Endodermal cell (in vitro differentiated cells): ENCODE data around the gene CLIP1. TPM values are rescaled to one million over a fixed set of nuclear protein-coding genes. Genes with fewer than 3 reads are reported as not detected.

Source experiments
- DNase-seq: peaks from one replicate; pipeline ENCODE4 v3.0.0-alpha.2; 2017
- H3K27ac ChIP-seq: 2 replicates; pipeline ENCODE4 v1.5.1; 2013; ENCODE audit warnings: mild to moderate bottlenecking, low read depth, low read length, moderate library complexity
- H3K27me3 ChIP-seq: 2 replicates; pipeline ENCODE4 v1.6.1; 2013; ENCODE audit warnings: mild to moderate bottlenecking, low read length, moderate library complexity; ENCODE audit not compliant: insufficient read depth, control insufficient read depth, poor library complexity, severe bottlenecking
- H3K36me3 ChIP-seq: 2 replicates; pipeline ENCODE4 v1.7.0; 2013; ENCODE audit warnings: mild to moderate bottlenecking, low read length, moderate library complexity; ENCODE audit not compliant: control insufficient read depth, insufficient read depth
- H3K4me1 ChIP-seq: one replicate; pipeline ENCODE4 v1.7.0; 2013; ENCODE audit warnings: low read length; ENCODE audit not compliant: control insufficient read depth, insufficient read depth
- H3K4me3 ChIP-seq: 2 replicates; pipeline ENCODE4 v1.5.1; 2013; ENCODE audit warnings: mild to moderate bottlenecking, low read length, moderate library complexity
- H3K9ac ChIP-seq: 2 replicates; pipeline ENCODE4 v1.6.1; 2013; ENCODE audit warnings: mild to moderate bottlenecking, low read length, moderate library complexity; ENCODE audit not compliant: poor library complexity, severe bottlenecking; ENCODE audit errors: extremely low read depth
- H3K9me3 ChIP-seq: 2 replicates; pipeline ENCODE4 v1.6.1; 2013; ENCODE audit warnings: mild to moderate bottlenecking, low read length, moderate library complexity; ENCODE audit not compliant: control insufficient read depth
- H3K27ac Mint-ChIP-seq: 2 replicates; pipeline ENCODE4 v1.8.0; 2020; ENCODE audit warnings: mixed read lengths
- H3K27me3 Mint-ChIP-seq: 2 replicates; pipeline ENCODE4 v1.8.0; 2021; ENCODE audit warnings: mild to moderate bottlenecking, mixed read lengths; ENCODE audit not compliant: insufficient read depth
- H3K36me3 Mint-ChIP-seq: 2 replicates; pipeline ENCODE4 v1.8.0; 2020; ENCODE audit warnings: low read depth, mixed read lengths
- H3K4me1 Mint-ChIP-seq: 2 replicates; pipeline ENCODE4 v1.8.0; 2020; ENCODE audit warnings: mixed read lengths
- H3K4me3 Mint-ChIP-seq: 2 replicates; pipeline ENCODE4 v1.8.0; 2020; ENCODE audit warnings: mild to moderate bottlenecking, moderate library complexity, mixed read lengths
- H3K9me3 Mint-ChIP-seq: 2 replicates; pipeline ENCODE4 v1.8.0; 2020; ENCODE audit warnings: mild to moderate bottlenecking, mixed read lengths
- CTCF ChIP-seq: fragments of 200-600 bp; sonication (generic); conservative IDR thresholded peaks from 2 replicates; pipeline ENCODE4 v1.5.0; 2021; ENCODE audit warnings: antibody characterized with exemption, mild to moderate bottlenecking
- WGBS, 2 experiments: methylation state at CpG; one replicate each; pipeline versions ENCODE4 v1.1.5 to v1.1.7; 2013; ENCODE audit warnings: missing lambda C conversion rate in 2 of 2, mixed read lengths in 1 of 2; ENCODE audit not compliant: insufficient coverage in 1 of 2, insufficient read length in 1 of 2; 5-methylcytosine and 5-hydroxymethylcytosine counted together
- total RNA-seq, 2 donors: library from RNA; stranded (reverse); fragmentation: NEBNext Ultra II Directional in 1 of 2; extraction: Animal tissue kit (Norgen Biotek cat#: 25700) in 1 of 2; gene quantifications; 2 replicates in 1 of 2; 3 replicates in 1 of 2; pipeline ENCODE4 v1.2.1, GENCODE V29; 2021

The CLIP1 gene
- total RNA-seq, 2 donors from 2014 or later: 56.5 to 65.1 TPM

- no peak overlapping the region for H3K9ac ChIP-seq
- Mint-ChIP-seq H3K4me3 (no peak overlapping the region), H3K9me3 (no peaks in the 10 kb centered on the region), H3K27ac (no peak overlapping the region), H3K36me3 (peaks cover 36% of the 10 kb centered on the region), H3K4me1 (no peaks in the 10 kb centered on the region), H3K27me3 (no peaks in the 10 kb centered on the region)
- H3K4me1 ChIP-seq: no peaks in the 10 kb centered on the region
- H3K27ac ChIP-seq: no peak overlapping the region
- no peaks in the 10 kb centered on the region for H3K9me3 ChIP-seq
- peaks cover 19% of the 10 kb centered on the region for H3K36me3 ChIP-seq
- TF ChIP-seq CTCF: no peak
- 97 to 99% methylated on average over 6 to 8 of the region's 8 CpGs for WGBS, 2 experiments
- DNase-seq: peak; percentile 19
- H3K27me3 ChIP-seq: no peaks in the 10 kb centered on the region
- H3K4me3 ChIP-seq: no peak overlapping the region
These were observed 131.0 kb downstream of the CLIP1 start for GRCh38 chr12:122291431-122291830.

GRCh38 chr12:122283680-122284079 is 138.8 kb downstream of the CLIP1 start:
- DNase-seq: no peak
- peaks cover 31% of the 10 kb centered on the region for H3K36me3 ChIP-seq
- H3K9me3 ChIP-seq: no peaks in the 10 kb centered on the region
- no peak overlapping the region for H3K4me3 ChIP-seq
- Mint-ChIP-seq H3K9me3 (no peaks in the 10 kb centered on the region), H3K4me1 (peaks cover 5% of the 10 kb centered on the region), H3K27me3 (no peaks in the 10 kb centered on the region), H3K36me3 (peaks cover 18% of the 10 kb centered on the region), H3K27ac (no peak overlapping the region), H3K4me3 (no peak overlapping the region)
- 95 to 100% methylated on average over 3 to 5 of the region's 5 CpGs for WGBS, 2 experiments
- no peaks in the 10 kb centered on the region for H3K27me3 ChIP-seq
- no peak overlapping the region for H3K9ac ChIP-seq
- TF ChIP-seq CTCF: no peak
- H3K4me1 ChIP-seq: peaks cover 2% of the 10 kb centered on the region
- H3K27ac ChIP-seq: no peak overlapping the region

- H3K27ac ChIP-seq: no peak overlapping the region
- no peak overlapping the region for H3K9ac ChIP-seq
- no peaks in the 10 kb centered on the region for H3K27me3 Mint-ChIP-seq
- peaks cover 2% of the 10 kb centered on the region for H3K4me1 ChIP-seq
- no peaks in the 10 kb centered on the region for H3K9me3 ChIP-seq
- H3K36me3 ChIP-seq: peaks cover 43% of the 10 kb centered on the region
- H3K27ac Mint-ChIP-seq: no peak overlapping the region
- no peaks in the 10 kb centered on the region for H3K27me3 ChIP-seq
- 81 to 83% methylated on average over 4 of the region's 4 CpGs for WGBS, 2 experiments
- no peak for TF ChIP-seq CTCF
- peaks cover 5% of the 10 kb centered on the region for H3K4me1 Mint-ChIP-seq
- peaks cover 17% of the 10 kb centered on the region for H3K36me3 Mint-ChIP-seq
- H3K4me3 ChIP-seq: no peak overlapping the region
- DNase-seq: peak; percentile 32
- H3K9me3 Mint-ChIP-seq: no peaks in the 10 kb centered on the region
- no peak overlapping the region for H3K4me3 Mint-ChIP-seq
These were observed 140.4 kb downstream of the CLIP1 start for GRCh38 chr12:122282061-122282460.
